PFSK-1 (cell line): ENCODE measurements around the gene SMIM45.

Experiments used
- FOXP2 ChIP-seq: optimal IDR thresholded peaks from 2 replicates; pipeline ENCODE3; 2011; ENCODE audit warnings: borderline replicate concordance, control low read depth, inconsistent platforms; ENCODE audit not compliant: insufficient read depth; ENCODE audit errors: extremely low read length, extremely low read depth
- POLR2AphosphoS5 ChIP-seq: IDR thresholded peaks from 2 replicates; pipeline ENCODE4 v1.6.1; 2012; ENCODE audit warnings: low read depth, mild to moderate bottlenecking, control low read depth, low read length, moderate library complexity
- SIN3A ChIP-seq: IDR thresholded peaks from 2 replicates; pipeline ENCODE4 v1.6.1; 2012; ENCODE audit warnings: mild to moderate bottlenecking, low read length, moderate library complexity, borderline replicate concordance; ENCODE audit not compliant: insufficient read depth
- TAF1 ChIP-seq: IDR thresholded peaks from 2 replicates; pipeline ENCODE4 v1.6.1; 2012; ENCODE audit warnings: low read length, control low read depth, borderline replicate concordance; ENCODE audit not compliant: insufficient read depth
- TF ChIP-seq, protein P1 (sequence below), 2 experiments: IDR thresholded peaks; 2 replicates each; pipeline versions ENCODE4 v1.6.1 to v1.8.0; 2011 to 2012; ENCODE audit warnings: low read depth in 2 of 2, low read length in 2 of 2, control low read depth in 1 of 2, inconsistent platforms in 1 of 2, mild to moderate bottlenecking in 1 of 2, moderate library complexity in 1 of 2; ENCODE audit not compliant: insufficient read depth in 1 of 2

Gene SMIM45

DNA sequence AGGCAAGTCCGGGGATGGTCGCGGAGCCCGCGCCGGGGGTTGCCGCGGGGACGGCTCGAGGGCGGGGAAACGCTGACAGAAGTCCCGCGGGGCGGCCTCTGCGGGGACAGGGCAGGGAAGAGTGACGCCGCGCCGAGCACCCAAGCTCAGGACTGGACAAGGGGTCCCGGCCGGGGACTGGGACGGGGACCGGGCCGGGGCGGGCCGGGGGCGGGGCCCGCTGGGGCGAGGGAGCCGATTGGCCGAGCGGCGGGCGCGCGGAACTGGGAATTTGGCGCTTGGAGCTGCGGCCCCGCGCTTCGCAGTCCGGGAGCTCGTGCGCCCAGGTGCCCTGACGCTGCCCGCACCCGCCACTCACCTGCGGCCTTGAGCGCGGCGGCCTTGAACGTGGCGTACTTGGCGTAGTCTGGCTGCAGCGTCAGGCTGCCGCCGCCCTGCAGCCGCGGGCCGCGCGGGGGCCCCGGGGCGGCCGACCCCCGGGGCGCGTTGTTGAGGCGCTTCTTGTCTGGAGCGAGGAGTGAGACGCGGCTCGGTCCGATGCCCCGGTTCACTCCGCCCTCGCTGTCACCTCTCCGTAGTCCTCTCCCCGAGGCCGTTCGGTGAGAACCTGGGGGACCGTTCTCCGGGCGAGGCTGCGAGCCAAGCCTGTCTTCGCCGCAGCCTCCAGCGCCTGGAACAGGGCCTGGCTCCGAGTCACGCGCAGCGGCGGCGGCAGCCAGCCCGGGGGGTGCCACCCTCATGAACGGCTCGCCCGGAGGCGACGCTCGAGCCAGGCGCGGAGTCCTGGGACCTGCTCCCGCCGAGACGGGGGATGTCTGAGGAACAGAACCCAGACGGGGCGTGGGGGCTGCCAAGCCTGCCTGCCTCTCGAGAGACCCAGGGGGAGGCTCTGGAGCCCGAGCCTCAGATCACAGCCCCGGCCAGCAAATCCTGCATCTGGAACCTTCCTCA is 41.6 kb upstream of the SMIM45 start:
- TF ChIP-seq FOXP2, result no peak
- TF ChIP-seq, protein P1, sequence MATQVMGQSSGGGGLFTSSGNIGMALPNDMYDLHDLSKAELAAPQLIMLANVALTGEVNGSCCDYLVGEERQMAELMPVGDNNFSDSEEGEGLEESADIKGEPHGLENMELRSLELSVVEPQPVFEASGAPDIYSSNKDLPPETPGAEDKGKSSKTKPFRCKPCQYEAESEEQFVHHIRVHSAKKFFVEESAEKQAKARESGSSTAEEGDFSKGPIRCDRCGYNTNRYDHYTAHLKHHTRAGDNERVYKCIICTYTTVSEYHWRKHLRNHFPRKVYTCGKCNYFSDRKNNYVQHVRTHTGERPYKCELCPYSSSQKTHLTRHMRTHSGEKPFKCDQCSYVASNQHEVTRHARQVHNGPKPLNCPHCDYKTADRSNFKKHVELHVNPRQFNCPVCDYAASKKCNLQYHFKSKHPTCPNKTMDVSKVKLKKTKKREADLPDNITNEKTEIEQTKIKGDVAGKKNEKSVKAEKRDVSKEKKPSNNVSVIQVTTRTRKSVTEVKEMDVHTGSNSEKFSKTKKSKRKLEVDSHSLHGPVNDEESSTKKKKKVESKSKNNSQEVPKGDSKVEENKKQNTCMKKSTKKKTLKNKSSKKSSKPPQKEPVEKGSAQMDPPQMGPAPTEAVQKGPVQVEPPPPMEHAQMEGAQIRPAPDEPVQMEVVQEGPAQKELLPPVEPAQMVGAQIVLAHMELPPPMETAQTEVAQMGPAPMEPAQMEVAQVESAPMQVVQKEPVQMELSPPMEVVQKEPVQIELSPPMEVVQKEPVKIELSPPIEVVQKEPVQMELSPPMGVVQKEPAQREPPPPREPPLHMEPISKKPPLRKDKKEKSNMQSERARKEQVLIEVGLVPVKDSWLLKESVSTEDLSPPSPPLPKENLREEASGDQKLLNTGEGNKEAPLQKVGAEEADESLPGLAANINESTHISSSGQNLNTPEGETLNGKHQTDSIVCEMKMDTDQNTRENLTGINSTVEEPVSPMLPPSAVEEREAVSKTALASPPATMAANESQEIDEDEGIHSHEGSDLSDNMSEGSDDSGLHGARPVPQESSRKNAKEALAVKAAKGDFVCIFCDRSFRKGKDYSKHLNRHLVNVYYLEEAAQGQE (IDR thresholded peaks at IDR 0.05; ENCODE audit: insufficient read depth in 1 of 2, low read depth in 2 of 2, low read length in 2 of 2), result no peak
- no peak for TF ChIP-seq TAF1
- TF ChIP-seq SIN3A, result no peak
- no peak for TF ChIP-seq POLR2AphosphoS5

DNA sequence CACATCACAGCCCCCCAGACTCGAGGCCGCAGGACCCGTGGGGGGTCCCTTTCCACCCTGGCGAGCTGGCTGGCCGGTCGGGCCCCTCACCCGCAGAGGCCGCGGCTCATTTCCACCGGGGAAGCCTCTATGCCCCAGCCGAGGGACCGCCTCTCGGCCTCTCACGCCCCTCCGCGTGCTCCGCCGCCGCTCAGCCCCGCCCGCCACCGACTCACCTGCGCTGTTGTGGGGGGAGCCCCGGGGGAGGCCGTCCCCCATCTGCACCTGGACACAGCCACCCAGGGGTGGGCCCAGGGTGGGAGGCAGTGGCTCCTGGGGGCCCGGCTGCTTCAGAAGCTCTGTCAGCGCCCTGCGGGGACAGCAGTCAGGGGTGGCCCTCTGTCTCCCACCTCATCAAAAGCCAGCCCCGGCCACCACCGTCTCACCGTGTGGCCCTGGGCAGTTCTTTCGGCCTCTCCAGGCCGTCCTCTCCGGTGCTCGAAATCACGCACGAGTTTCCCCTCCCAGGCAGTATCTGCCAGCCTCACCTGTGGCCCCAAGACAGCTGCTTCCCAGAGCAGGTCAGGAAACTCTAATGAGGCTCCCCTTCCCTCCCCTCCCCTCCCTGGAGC is 40.8 kb upstream of the SMIM45 start:
- TF ChIP-seq TAF1 (no peak), POLR2AphosphoS5 (no peak), FOXP2 (no peak), SIN3A (no peak)
- TF ChIP-seq, protein P1 (IDR thresholded peaks at IDR 0.05; ENCODE audit: insufficient read depth in 1 of 2, low read depth in 2 of 2, low read length in 2 of 2), result no peak

DNA sequence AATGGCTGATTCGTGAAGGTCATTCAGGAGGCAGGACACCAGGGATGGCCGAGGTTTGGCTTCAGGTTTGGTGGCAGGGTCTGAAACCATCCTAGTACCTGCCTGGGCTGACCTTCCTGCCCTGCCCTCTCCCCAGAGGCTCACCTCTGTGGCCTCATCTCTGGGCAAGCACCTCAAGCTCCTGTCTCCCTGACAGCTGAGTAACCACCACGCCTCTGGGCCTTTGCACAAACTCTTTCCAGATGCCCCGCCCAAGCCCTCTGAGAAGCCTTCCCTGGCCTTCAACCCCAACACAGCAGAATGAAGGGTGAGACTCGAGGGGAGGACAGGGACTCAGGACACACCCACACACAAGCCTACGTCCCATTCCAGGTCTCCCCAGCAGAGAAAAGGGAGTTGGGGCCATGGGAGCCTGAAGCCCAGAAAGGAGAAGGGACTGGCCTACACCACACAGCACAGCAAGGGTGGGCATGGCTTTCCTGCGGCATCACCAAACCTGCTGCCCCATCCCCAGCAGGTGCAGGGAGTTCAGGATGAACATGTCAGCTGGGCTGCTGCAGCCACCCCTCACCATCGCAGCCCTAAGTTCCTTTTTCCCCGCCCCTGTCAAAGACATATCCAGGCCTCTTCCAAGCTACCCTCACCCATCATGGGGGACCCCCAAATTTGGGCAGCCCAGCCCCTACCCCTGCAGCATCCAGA is 39.5 kb upstream of the SMIM45 start:
- TF ChIP-seq SIN3A (no peak), POLR2AphosphoS5 (no peak), TAF1 (no peak), FOXP2 (no peak)
- TF ChIP-seq, protein P1 (IDR thresholded peaks at IDR 0.05; ENCODE audit: insufficient read depth in 1 of 2, low read depth in 2 of 2, low read length in 2 of 2), result no peak

DNA sequence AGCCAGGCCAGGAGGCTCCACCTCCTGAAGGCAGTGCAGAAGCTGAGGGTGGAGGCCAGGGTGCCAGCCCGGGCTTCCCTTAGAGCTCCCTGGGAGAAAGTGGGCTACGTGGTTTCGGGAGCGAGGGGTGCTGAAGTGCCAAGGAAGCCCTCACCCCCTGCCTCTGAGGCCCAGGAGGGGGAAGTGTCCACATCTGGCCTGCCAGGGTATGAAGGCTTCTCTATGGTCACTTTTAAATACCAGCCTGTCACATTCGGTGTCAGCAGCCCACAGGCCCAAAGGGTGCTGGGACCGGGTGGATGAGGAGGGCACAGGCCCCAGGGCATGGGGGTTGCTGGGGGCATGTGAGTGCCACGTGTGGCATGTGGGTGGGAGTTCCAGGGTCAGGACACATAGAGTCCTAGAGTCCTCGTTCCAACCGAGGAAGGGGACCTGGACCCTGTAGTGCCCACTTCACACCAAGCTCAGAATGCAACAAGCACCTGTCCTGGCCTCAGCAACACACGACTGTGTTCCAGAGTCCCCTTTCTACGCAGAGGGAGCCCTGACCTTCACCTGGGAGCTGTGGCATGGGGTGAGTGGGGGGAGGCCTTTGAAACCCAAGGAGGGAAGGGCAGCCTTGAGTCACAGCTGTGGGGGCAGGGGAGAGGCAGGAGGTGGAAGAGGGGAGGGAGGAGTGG is 38.8 kb upstream of the SMIM45 start:
- TF ChIP-seq TAF1, result no peak
- no peak for TF ChIP-seq POLR2AphosphoS5
- no peak for TF ChIP-seq SIN3A
- no peak for TF ChIP-seq FOXP2
- TF ChIP-seq, protein P1 (IDR thresholded peaks at IDR 0.05; ENCODE audit: insufficient read depth in 1 of 2, low read depth in 2 of 2, low read length in 2 of 2), result no peak
